ENCODE results near the gene SIM1. TPM values are rescaled to one million over a fixed set of nuclear protein-coding genes. Genes with fewer than 3 reads are reported as not detected.

Gene SIM1
- total RNA-seq, 1 experiment from 2014 or later = 0.13 TPM

DNA sequence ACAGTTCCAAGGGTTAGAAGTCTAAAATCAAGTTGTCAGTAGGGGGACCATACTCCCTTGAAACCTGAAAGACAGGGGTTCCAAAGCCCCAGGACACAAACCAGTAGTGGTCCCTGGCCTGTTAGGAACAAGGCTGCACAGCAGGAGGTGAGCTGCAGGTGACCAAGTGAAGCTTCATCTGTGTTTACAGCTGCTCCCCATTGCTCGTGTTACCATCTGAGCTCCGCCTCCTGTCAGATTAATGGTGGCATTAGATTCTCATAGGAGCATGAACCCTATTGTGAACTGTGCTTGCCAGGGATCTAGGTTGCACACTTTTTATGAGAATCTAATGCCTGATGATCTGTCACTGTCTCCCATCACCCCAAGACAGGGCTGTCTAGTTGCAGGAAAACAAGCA, 25.3 kb upstream of the SIM1 start:
- intact Hi-C loops (cut with micrococcal nuclease; ENCODE audit: unreplicated experiment) = no loop called here
- H3F3A ChIP-seq (ENCODE audit: insufficient read depth, low read depth) = no peaks in the 10 kb centered on the region
- TF ChIP-seq, protein P1, sequence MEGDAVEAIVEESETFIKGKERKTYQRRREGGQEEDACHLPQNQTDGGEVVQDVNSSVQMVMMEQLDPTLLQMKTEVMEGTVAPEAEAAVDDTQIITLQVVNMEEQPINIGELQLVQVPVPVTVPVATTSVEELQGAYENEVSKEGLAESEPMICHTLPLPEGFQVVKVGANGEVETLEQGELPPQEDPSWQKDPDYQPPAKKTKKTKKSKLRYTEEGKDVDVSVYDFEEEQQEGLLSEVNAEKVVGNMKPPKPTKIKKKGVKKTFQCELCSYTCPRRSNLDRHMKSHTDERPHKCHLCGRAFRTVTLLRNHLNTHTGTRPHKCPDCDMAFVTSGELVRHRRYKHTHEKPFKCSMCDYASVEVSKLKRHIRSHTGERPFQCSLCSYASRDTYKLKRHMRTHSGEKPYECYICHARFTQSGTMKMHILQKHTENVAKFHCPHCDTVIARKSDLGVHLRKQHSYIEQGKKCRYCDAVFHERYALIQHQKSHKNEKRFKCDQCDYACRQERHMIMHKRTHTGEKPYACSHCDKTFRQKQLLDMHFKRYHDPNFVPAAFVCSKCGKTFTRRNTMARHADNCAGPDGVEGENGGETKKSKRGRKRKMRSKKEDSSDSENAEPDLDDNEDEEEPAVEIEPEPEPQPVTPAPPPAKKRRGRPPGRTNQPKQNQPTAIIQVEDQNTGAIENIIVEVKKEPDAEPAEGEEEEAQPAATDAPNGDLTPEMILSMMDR (conservative IDR thresholded peaks at IDR 0.05) = no peak
- TF ChIP-seq EZH2 (IDR thresholded peaks at IDR 0.05; ENCODE audit: low read depth) = no peak
- DNase-seq = no peak
- H3K27ac ChIP-seq = no peak overlapping the region
- H3K4me2 ChIP-seq = no peak overlapping the region
- H3K27me3 ChIP-seq (ENCODE audit: insufficient read depth, low read depth) = no peaks in the 10 kb centered on the region
- H3K4me1 ChIP-seq (replicated peaks; ENCODE audit: insufficient read depth) = no peaks in the 10 kb centered on the region
- no peaks in the 10 kb centered on the region for H4K20me1 ChIP-seq (ENCODE audit: insufficient read depth)
- H3K4me3 ChIP-seq = no peak overlapping the region
- H2AFZ ChIP-seq = no peak overlapping the region
- POLR2A ChIA-PET (ENCODE audit: unreplicated experiment) = no interaction called here
- no peaks in the 10 kb centered on the region for H3K9me2 ChIP-seq (ENCODE audit: insufficient read depth)
- H3K79me2 ChIP-seq (ENCODE audit: low read depth) = no peaks in the 10 kb centered on the region
- no peaks in the 10 kb centered on the region for H3K9me3 ChIP-seq (ENCODE audit: insufficient read depth, low read depth)
- BruUV-seq (replicated peaks) = no TSS peak
- CTCF ChIA-PET = no interaction called here
- no peaks in the 10 kb centered on the region for H3K36me3 ChIP-seq (ENCODE audit: low read depth)

DNA sequence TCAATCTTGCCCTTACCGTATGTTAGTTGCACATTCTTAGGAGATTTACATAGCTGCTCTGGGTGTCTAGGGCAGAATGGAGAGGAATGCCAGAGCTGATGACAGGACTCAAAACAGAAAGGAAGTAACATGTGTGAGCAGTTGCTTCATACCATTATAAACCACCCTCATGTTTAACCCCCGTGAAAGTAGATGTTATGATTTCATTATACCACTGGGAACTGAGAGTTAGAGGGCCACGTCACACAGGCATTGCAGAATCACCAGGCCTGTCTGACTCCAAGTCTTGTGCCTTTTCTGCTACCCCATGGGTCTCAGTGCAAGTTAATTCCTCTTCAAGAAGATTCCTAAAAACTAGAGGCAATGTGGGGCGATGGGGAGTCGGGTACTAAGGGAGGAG, 23.5 kb upstream of the SIM1 start:
- POLR2A ChIA-PET (ENCODE audit: unreplicated experiment) = no interaction called here
- Histone ChIP-seq H3K9me3 (ENCODE audit: insufficient read depth, low read depth) (no peaks in the 10 kb centered on the region), H3K4me3 (no peak overlapping the region), H3K4me2 (no peak overlapping the region), H3K27ac (no peak overlapping the region), H3K9me2 (ENCODE audit: insufficient read depth) (no peaks in the 10 kb centered on the region), H3K27me3 (ENCODE audit: insufficient read depth, low read depth) (no peaks in the 10 kb centered on the region), H2AFZ (no peak overlapping the region), H3F3A (ENCODE audit: insufficient read depth, low read depth) (no peaks in the 10 kb centered on the region), H3K36me3 (ENCODE audit: low read depth) (no peaks in the 10 kb centered on the region), H3K79me2 (ENCODE audit: low read depth) (no peaks in the 10 kb centered on the region), H4K20me1 (ENCODE audit: insufficient read depth) (no peaks in the 10 kb centered on the region), H3K4me1 (replicated peaks; ENCODE audit: insufficient read depth) (no peaks in the 10 kb centered on the region)
- no peak for DNase-seq
- no TSS peak for BruUV-seq (replicated peaks)
- no peak for TF ChIP-seq EZH2 (IDR thresholded peaks at IDR 0.05; ENCODE audit: low read depth)
- TF ChIP-seq, protein P1 (conservative IDR thresholded peaks at IDR 0.05) = no peak
- intact Hi-C loops (cut with micrococcal nuclease; ENCODE audit: unreplicated experiment) = no loop called here
- CTCF ChIA-PET = no interaction called here

- TF ChIP-seq EZH2 (IDR thresholded peaks at IDR 0.05; ENCODE audit: low read depth) = no peak
- TF ChIP-seq, protein P1 (conservative IDR thresholded peaks at IDR 0.05) = no peak
- Histone ChIP-seq H3K9me3 (ENCODE audit: insufficient read depth, low read depth) (no peaks in the 10 kb centered on the region), H3F3A (ENCODE audit: insufficient read depth, low read depth) (no peaks in the 10 kb centered on the region), H3K27me3 (ENCODE audit: insufficient read depth, low read depth) (no peaks in the 10 kb centered on the region), H3K4me1 (replicated peaks; ENCODE audit: insufficient read depth) (no peaks in the 10 kb centered on the region), H2AFZ (no peak overlapping the region), H3K79me2 (ENCODE audit: low read depth) (no peaks in the 10 kb centered on the region), H3K9me2 (ENCODE audit: insufficient read depth) (no peaks in the 10 kb centered on the region), H4K20me1 (ENCODE audit: insufficient read depth) (no peaks in the 10 kb centered on the region), H3K4me3 (no peak overlapping the region), H3K4me2 (no peak overlapping the region), H3K36me3 (ENCODE audit: low read depth) (no peaks in the 10 kb centered on the region), H3K27ac (no peak overlapping the region)
- ChIA-PET POLR2A (ENCODE audit: unreplicated experiment) (no interaction called here), CTCF (no interaction called here)
- intact Hi-C loops (cut with micrococcal nuclease; ENCODE audit: unreplicated experiment) = no loop called here
- BruUV-seq (replicated peaks) = no TSS peak
- no peak for DNase-seq
Observed at GRCh38 chr6:100487638-100488037, 22.9 kb upstream of the SIM1 start.
